ENCODE data around the gene CHCHD3. TPM values are rescaled to one million over a fixed set of nuclear protein-coding genes. Genes with fewer than 3 reads are reported as not detected.

The CHCHD3 gene
- total and polyA plus RNA-seq, 4 donors: 25.5 to 37.8 (median 31.8) TPM

GRCh38 chr7:132755538-132756483 lies 326.1 kb downstream of the CHCHD3 start:
- Histone ChIP-seq H3K36me3 (ENCODE audit: control insufficient read depth in 4 of 4, insufficient read depth in 3 of 4, low read depth in 1 of 4, low read length in 3 of 4) (no peaks in the 10 kb centered on the region), H3K9ac (ENCODE audit: low read depth in 1 of 2, low read length in 2 of 2) (no peak overlapping the region), H3K27ac (ENCODE audit: low read depth in 1 of 2, low read length in 2 of 2) (no peak overlapping the region), H3K9me3 (ENCODE audit: control insufficient read depth in 4 of 4, low read length in 3 of 4) (no peaks in the 10 kb centered on the region), H3K4me1 (ENCODE audit: control insufficient read depth in 4 of 4, insufficient read depth in 4 of 4, low read length in 3 of 4) (no peaks in the 10 kb centered on the region), H3K4me3 (ENCODE audit: low read depth in 1 of 3, low read length in 3 of 3) (no peak overlapping the region), H3K27me3 (ENCODE audit: control insufficient read depth in 4 of 4, insufficient read depth in 4 of 4, low read length in 3 of 4) (peaks cover 0 to 4% (median 0%) of the 10 kb centered on the region in 4 donors)
- TF ChIP-seq MAX (IDR thresholded peaks at IDR 0.05) (no peak), FOXA1 (IDR thresholded peaks at IDR 0.05) (no peak), SP1 (IDR thresholded peaks at IDR 0.05) (no peak), JUND (IDR thresholded peaks at IDR 0.05) (no peak), HNF4A (conservative IDR thresholded peaks at IDR 0.05) (no peak), EGR1 (IDR thresholded peaks at IDR 0.05; ENCODE audit: low read depth in 2 of 2) (no peak), FOXA2 (IDR thresholded peaks at IDR 0.05) (no peak), REST (IDR thresholded peaks at IDR 0.05) (no peak), ZBTB33 (IDR thresholded peaks at IDR 0.05) (no peak), CTCF (IDR thresholded peaks at IDR 0.05; ENCODE audit: low read depth, low read length, missing input control) (no peak), RAD21 (IDR thresholded peaks at IDR 0.05) (no peak), NR2F2 (IDR thresholded peaks at IDR 0.05) (no peak), RXRA (IDR thresholded peaks at IDR 0.05) (no peak)
- WGBS: 74% methylated on average over 5 of the region's 5 CpGs
- DNase-seq (ENCODE audit: low spot score): no peak

- Histone ChIP-seq H3K4me3 (ENCODE audit: low read depth in 1 of 3, low read length in 3 of 3) (no peak overlapping the region), H3K36me3 (ENCODE audit: control insufficient read depth in 4 of 4, insufficient read depth in 3 of 4, low read depth in 1 of 4, low read length in 3 of 4) (no peaks in the 10 kb centered on the region), H3K9me3 (ENCODE audit: control insufficient read depth in 4 of 4, low read length in 3 of 4) (no peaks in the 10 kb centered on the region), H3K27me3 (ENCODE audit: control insufficient read depth in 4 of 4, insufficient read depth in 4 of 4, low read length in 3 of 4) (peaks cover 0 to 13% (median 0%) of the 10 kb centered on the region in 4 donors), H3K27ac (ENCODE audit: low read depth in 1 of 2, low read length in 2 of 2) (no peak overlapping the region), H3K9ac (ENCODE audit: low read depth in 1 of 2, low read length in 2 of 2) (no peak overlapping the region), H3K4me1 (ENCODE audit: control insufficient read depth in 4 of 4, insufficient read depth in 4 of 4, low read length in 3 of 4) (no peaks in the 10 kb centered on the region)
- 79% methylated on average over 2 of the region's 2 CpGs for WGBS
- DNase-seq (ENCODE audit: low spot score): no peak
- no peak for TF ChIP-seq RXRA (IDR thresholded peaks at IDR 0.05)
- no peak for TF ChIP-seq YY1 (IDR thresholded peaks at IDR 0.05)
- TF ChIP-seq TAF1 (conservative IDR thresholded peaks at IDR 0.05): no peak
- TF ChIP-seq CTCF (IDR thresholded peaks at IDR 0.05; ENCODE audit: low read depth, low read length, missing input control): no peak
- no peak for TF ChIP-seq ZBTB33 (IDR thresholded peaks at IDR 0.05)
- TF ChIP-seq MAX (IDR thresholded peaks at IDR 0.05): no peak
- no peak for TF ChIP-seq HNF4A (conservative IDR thresholded peaks at IDR 0.05)
- TF ChIP-seq GABPA (IDR thresholded peaks at IDR 0.05 in 1 of 2, conservative IDR thresholded peaks at IDR 0.05 in 1 of 2): no peak
- no peak for TF ChIP-seq ATF3 (IDR thresholded peaks at IDR 0.05)
Measured at GRCh38 chr7:132752431-132752830, 329.5 kb downstream of the CHCHD3 start.

All from liver (tissue), 9 donors.